VCaP (cell line): Measurements from ENCODE around the gene DND1.
"Not testable (repeated sequence)": the region's sequence is repeated elsewhere in the genome, so short reads cannot be mapped to it uniquely, and the experiment has no call there.

ENCODE experiments used
- H3K27ac ChIP-seq: fragments of 450-650 bp; 2 replicates; pipeline ENCODE4 v1.5.1; 2017
- CTCF ChIP-seq: fragments of 450-650 bp; conservative IDR thresholded peaks from 2 replicates; pipeline ENCODE4 v1.5.1; 2017; ENCODE audit warnings: mild to moderate bottlenecking, moderate library complexity

Gene DND1

GRCh38 chr5:140677947-140678346, 4.6 kb upstream of the DND1 start:
- H3K27ac ChIP-seq = no peak overlapping the region

GRCh38 chr5:140674629-140675028, 1.3 kb upstream of the DND1 start:
- no peak overlapping the region for H3K27ac ChIP-seq
- no peak for TF ChIP-seq CTCF

More at GRCh38 chr5:140677947-140678346, 4.6 kb upstream of the DND1 start:
- no peak for TF ChIP-seq CTCF

- H3K27ac ChIP-seq = no peak overlapping the region
- no peak for TF ChIP-seq CTCF
These were observed 835 bp upstream of the DND1 start for GRCh38 chr5:140674211-140674610.

GRCh38 chr5:140672455-140673186, 755 bp downstream of the DND1 start:
- no peak for TF ChIP-seq CTCF
- H3K27ac ChIP-seq = no peak overlapping the region

GRCh38 chr5:140671472-140672125, 1.8 kb downstream of the DND1 start:
- no peak for TF ChIP-seq CTCF
- no peak overlapping the region for H3K27ac ChIP-seq

GRCh38 chr5:140671035-140671434, 2.3 kb downstream of the DND1 start:
- H3K27ac ChIP-seq = not testable (repeated sequence)

- peak within 1 kb of the TSS; percentile 90 for H3K27ac ChIP-seq
- no peak for TF ChIP-seq CTCF
These were observed 8.8 kb downstream of the DND1 start, which contains the start of gene WDR55 for GRCh38 chr5:140664359-140665119. WDR55 (plus strand) TSS chr5:140664904; CDS start chr5:140664913, 9 bp downstream.
